HepG2 (cell line): ENCODE measurements around the gene CHTF8. TPM values are rescaled to one million over a fixed set of nuclear protein-coding genes. Genes with fewer than 3 reads are reported as not detected.

Source experiments
- ATAC-seq: fragments of 200-7000 bp; cut with Tn5 transposase; 3 replicates; pipeline ENCODE4 v1.9.1; 2020; ENCODE audit warnings: mild to moderate bottlenecking, moderate library complexity
- BruUV-seq: library from RNA; stranded (reverse); fragments of 400-500 nt; replicated peaks from 2 replicates; lab custom pipeline; 2021; lab: Mats Ljungman, UMichigan
- CTCF ChIA-PET: fragments of 300-600 bp; formaldehyde crosslinking; extraction: SDS; loops from one replicate; lab custom pipeline; 2021; ENCODE audit warnings: low total read pairs, inconsistent platforms, low intra/inter-chr PET ratio; lab: Yijun Ruan, JAX
- POLR2A ChIA-PET: fragments of 350-600 bp; sonication (Branson Sonifier 250); formaldehyde crosslinking; loops from one replicate; lab custom pipeline; 2020; ENCODE audit warnings: antibody characterized with exemption, inconsistent platforms; lab: Yijun Ruan, JAX
- DNase-seq: peaks from one replicate; pipeline ENCODE4 v3.0.0-alpha.2; 2015; ENCODE audit warnings: low spot score
- FAIRE-seq: peaks from 3 replicates; lab custom pipeline; 2011; peaks lifted over from hg19 to GRCh38; lab: Jason Lieb, UNC
- H2AFZ ChIP-seq: one replicate; pipeline ENCODE4 v1.6.1; 2011; ENCODE audit warnings: low read length, inconsistent platforms
- H3K27ac ChIP-seq: fragments of 300-600 bp; 3 replicates; pipeline ENCODE4 v1.8.0; 2011; ENCODE audit warnings: mixed run types, mild to moderate bottlenecking, mixed read lengths, low read length, inconsistent platforms; ENCODE audit not compliant: insufficient read depth; ENCODE audit errors: extremely low read length
- H3K27me3 ChIP-seq, 2 experiments: fragments of 200-600 bp in 1 of 2; 2 replicates in 1 of 2; 3 replicates in 1 of 2; pipeline versions ENCODE4 v1.6.0 to v1.8.0; 2011; ENCODE audit warnings: low read length in 2 of 2, mild to moderate bottlenecking in 2 of 2, moderate library complexity in 2 of 2, inconsistent platforms in 1 of 2; ENCODE audit not compliant: insufficient read depth in 2 of 2, control insufficient read depth in 1 of 2
- H3K36me3 ChIP-seq, 2 experiments: fragments of 200-600 bp in 1 of 2; replicated peaks in 1 of 2; 2 replicates in 1 of 2; 3 replicates in 1 of 2; pipeline versions ENCODE4 v1.5.1 to v1.8.0; 2011; ENCODE audit warnings: low read length in 2 of 2, inconsistent platforms in 1 of 2; ENCODE audit not compliant: insufficient read depth in 2 of 2, control insufficient read depth in 1 of 2
- H3K4me1 ChIP-seq: 2 replicates; pipeline ENCODE4 v1.5.1; 2012; ENCODE audit warnings: low read length, inconsistent platforms; ENCODE audit not compliant: insufficient read depth
- H3K4me2 ChIP-seq: 2 replicates; pipeline ENCODE4 v1.6.0; 2011; ENCODE audit warnings: low read depth, low read length, inconsistent platforms
- H3K4me3 ChIP-seq, 3 experiments: fragments of 200-600 bp in 1 of 3; sonication (generic), shearing (Covaris generic) in 1 of 3; replicated peaks in 1 of 3; 2 replicates each; pipeline ENCODE4 v1.5.1; 2011 to 2016; ENCODE audit warnings: low read length in 3 of 3, inconsistent platforms in 2 of 3, low read depth in 2 of 3, mild to moderate bottlenecking in 2 of 3, control low read depth in 1 of 3, mixed read lengths in 1 of 3; ENCODE audit not compliant: insufficient read depth in 1 of 3
- H3K79me2 ChIP-seq: one replicate; pipeline ENCODE4 v1.6.1; 2011; ENCODE audit warnings: low read length, inconsistent platforms; ENCODE audit not compliant: insufficient read depth
- H3K9ac ChIP-seq: 2 replicates; pipeline ENCODE4 v1.6.0; 2011; ENCODE audit warnings: mild to moderate bottlenecking, low read depth, low read length, inconsistent platforms; ENCODE audit not compliant: insufficient read depth
- H3K9me3 ChIP-seq: 2 replicates; pipeline ENCODE4 v1.5.1; 2012; ENCODE audit warnings: mild to moderate bottlenecking, low read length
- H4K20me1 ChIP-seq: 2 replicates; pipeline ENCODE4 v1.6.0; 2011; ENCODE audit warnings: inconsistent platforms, mild to moderate bottlenecking, low read length, moderate library complexity; ENCODE audit not compliant: insufficient read depth
- CBX2 ChIP-seq, 2 experiments: fragments of 200-600 bp in 1 of 2; sonication (generic); formaldehyde crosslinking in 1 of 2; IDR thresholded peaks; 2 replicates each; pipeline versions ENCODE4 v1.7.0 to v1.8.1; 2018 to 2022; ENCODE audit warnings: low read depth in 2 of 2, low read length in 1 of 2, mild to moderate bottlenecking in 1 of 2, missing genetic modification reagents in 1 of 2
- CBX5 ChIP-seq: sonication (generic); formaldehyde crosslinking; IDR thresholded peaks from 2 replicates; pipeline ENCODE4 v1.4.0; 2020; ENCODE audit warnings: missing genetic modification reagents, borderline replicate concordance
- FOXA3 ChIP-seq: IDR thresholded peaks from 2 replicates; pipeline ENCODE4 v1.6.1; 2016; ENCODE audit warnings: missing genetic modification reagents, missing compliant biosample characterization
- FOXC1 ChIP-seq: sonication (generic); formaldehyde crosslinking; IDR thresholded peaks from 2 replicates; pipeline ENCODE4 v1.8.0; 2022; ENCODE audit warnings: mild to moderate bottlenecking, missing genetic modification reagents, borderline replicate concordance
- FOXJ3 ChIP-seq: sonication (generic); formaldehyde crosslinking; IDR thresholded peaks from 2 replicates; pipeline ENCODE4 v1.4.0; 2020; ENCODE audit warnings: missing genetic modification reagents, mild to moderate bottlenecking, borderline replicate concordance
- GRHL1 ChIP-seq: sonication (generic); formaldehyde crosslinking; conservative IDR thresholded peaks from 2 replicates; pipeline ENCODE4 v1.8.0; 2022; ENCODE audit warnings: missing genetic modification reagents
- KLF16 ChIP-seq, 2 experiments: sonication (generic) in 1 of 2; formaldehyde crosslinking in 1 of 2; IDR thresholded peaks; 2 replicates each; pipeline versions ENCODE4 v1.6.1 to v1.8.0; 2016 to 2023; ENCODE audit warnings: missing genetic modification reagents in 2 of 2, missing compliant biosample characterization in 1 of 2
- NFYB ChIP-seq: sonication (generic); formaldehyde crosslinking; IDR thresholded peaks from 2 replicates; pipeline ENCODE4 v1.4.0; 2020; ENCODE audit warnings: missing genetic modification reagents
- NONO ChIP-seq, 2 experiments: fragments of 450-650 bp in 1 of 2; sonication (generic) in 1 of 2; formaldehyde crosslinking in 1 of 2; IDR thresholded peaks in 1 of 2; conservative IDR thresholded peaks in 1 of 2; 2 replicates each; pipeline versions ENCODE4 v1.6.1 to v1.8.0; 2017 to 2022; ENCODE audit warnings: mild to moderate bottlenecking in 1 of 2, missing genetic modification reagents in 1 of 2, moderate library complexity in 1 of 2
- NR2F2 ChIP-seq: IDR thresholded peaks from 2 replicates; pipeline ENCODE4 v1.6.1; 2012; ENCODE audit warnings: low read depth, inconsistent platforms, borderline replicate concordance
- TEAD2 ChIP-seq: sonication (generic); formaldehyde crosslinking; IDR thresholded peaks from 2 replicates; pipeline ENCODE4 v1.9.0; 2021; ENCODE audit warnings: missing genetic modification reagents
- TRAFD1 ChIP-seq: sonication (generic); formaldehyde crosslinking; IDR thresholded peaks from 2 replicates; pipeline ENCODE4 v1.5.1; 2020; ENCODE audit warnings: missing genetic modification reagents, mild to moderate bottlenecking, borderline replicate concordance
- ZMYM3 ChIP-seq: sonication (generic); formaldehyde crosslinking; IDR thresholded peaks from 2 replicates; pipeline ENCODE4 v1.5.1; 2020; ENCODE audit warnings: mild to moderate bottlenecking, missing genetic modification reagents
- ZNF124 ChIP-seq: sonication (generic); formaldehyde crosslinking; IDR thresholded peaks from 2 replicates; pipeline ENCODE4 v1.4.0; 2020; ENCODE audit warnings: missing genetic modification reagents
- ZNF460 ChIP-seq: sonication (generic); formaldehyde crosslinking; IDR thresholded peaks from 2 replicates; pipeline ENCODE4 v1.5.1; 2020; ENCODE audit warnings: missing genetic modification reagents, mild to moderate bottlenecking, borderline replicate concordance
- ZNF570 ChIP-seq: sonication (generic); formaldehyde crosslinking; IDR thresholded peaks from 2 replicates; pipeline ENCODE4 v1.4.0; 2020; ENCODE audit warnings: mild to moderate bottlenecking, missing genetic modification reagents, borderline replicate concordance
- ZNF660 ChIP-seq: sonication (generic); formaldehyde crosslinking; IDR thresholded peaks from 2 replicates; pipeline ENCODE4 v1.5.1; 2020; ENCODE audit warnings: mild to moderate bottlenecking, low read depth, missing genetic modification reagents, borderline replicate concordance
- ZNF747 ChIP-seq: sonication (generic); formaldehyde crosslinking; IDR thresholded peaks from 2 replicates; pipeline ENCODE4 v1.8.1; 2023; ENCODE audit warnings: missing genetic modification reagents, mild to moderate bottlenecking, borderline replicate concordance
- ZSCAN20 ChIP-seq: sonication (generic); formaldehyde crosslinking; IDR thresholded peaks from 2 replicates; pipeline ENCODE4 v1.4.0; 2020; ENCODE audit warnings: missing genetic modification reagents, mild to moderate bottlenecking, borderline replicate concordance
- WGBS: methylation state at CpG from one replicate; pipeline ENCODE4 v1.1.6; 2017; ENCODE audit warnings: low lambda C conversion rate; 5-methylcytosine and 5-hydroxymethylcytosine counted together
- in situ Hi-C: cut with HindIII; loops from 2 replicates; pipeline ENCODE4 v1.10.0; 2017; ENCODE audit warnings: low pct_unique_long_range_greater_than_20kb; ENCODE audit not compliant: extremely low pct_ligation_motif_present
- intact Hi-C: fragments of 100-400 bp; cut with micrococcal nuclease; formaldehyde crosslinking; loops from one replicate; pipeline ENCODE4 v1.10.0; 2022; ENCODE audit not compliant: unreplicated experiment
- polyA plus RNA-seq, 8 experiments: library from polyadenylated mRNA; depleted of rRNA in 3 of 8; stranded (reverse) in 7 of 8; unstranded in 1 of 8; fragments of >200 nt; fragmentation: Illumina TruSeq in 4 of 8; extraction: Trizol in 4 of 8; gene quantifications; 2 replicates each; pipeline versions ENCODE4 v1.2.1 to v1.2.3, GENCODE V29; 2011 to 2016; ENCODE audit warnings: low read depth in 4 of 8, missing spikeins in 1 of 8, mixed read lengths in 1 of 8; ENCODE audit not compliant: insufficient read depth in 1 of 8
- total RNA-seq, 5 experiments: library from RNA; depleted of rRNA; stranded (reverse); fragments of >200 nt; fragmentation: Illumina TruSeq; extraction: Trizol; gene quantifications; 2 replicates each; pipeline ENCODE4 v1.2.3, GENCODE V29; 2016; ENCODE audit warnings: low read depth in 1 of 5

Gene CHTF8
- total and polyA plus RNA-seq, 2 of the 13 experiments (the other 11 are each of a cell fraction or from before 2014, with no cell fraction given), result 37.2 to 67.5 TPM

- in situ Hi-C loops, result no loop called here
- Histone ChIP-seq H3K4me3 (peak overlapping the region; percentile 87 to 98 (median 91)), H3K27me3 (no peaks in the 10 kb centered on the region; a peak in 1 of 5 replicates), H3K4me2 (peak overlapping the region; percentile 83), H3K9me3 (no peaks in the 10 kb centered on the region), H3K9ac (peak overlapping the region; percentile 99), H3K4me1 (peaks cover 50% of the 10 kb centered on the region), H3K36me3 (peaks cover under 1 to 22% of the 10 kb centered on the region in 2 experiments; a peak in 4 of 5 replicates), H3K27ac (peak overlapping the region; percentile 97), H4K20me1 (0 out of 2 replicates have a peak, but pooled peaks cover 3% of the 10 kb centered on the region), H3K79me2 (peaks cover 71% of the 10 kb centered on the region), H2AFZ (no peak overlapping the region)
- DNase-seq (peak; percentile 79), FAIRE-seq (no peak), ATAC-seq (peak; percentile 76)
- intact Hi-C loops, result loop anchor here (10.0 kb wide), 1 partner anchor 607 kb away; no protein-coding TSS in a partner anchor
- CTCF ChIA-PET, result no interaction called here
- POLR2A ChIA-PET, result interaction anchor here (0.6 to 1.6 kb wide), 6 partner anchors 18 to 288 kb away, joined by 3 to 11 read pairs (median 3); partner anchors contain the start of gene SNTB2
- no TSS peak for BruUV-seq
- 2% methylated on average over 53 of the region's 53 CpGs for WGBS
- TF ChIP-seq CBX5 (CRISPR knock-in tag) (0 out of 2 replicates have a peak, but pooled peaks have one; percentile 33), GRHL1 (CRISPR knock-in tag) (no peak), NFYB (CRISPR knock-in tag) (no peak), ZMYM3 (CRISPR knock-in tag) (no peak), ZNF660 (CRISPR knock-in tag) (no peak), FOXC1 (CRISPR knock-in tag) (no peak), NONO (IDR thresholded peaks at IDR 0.05) (no peak), NONO (CRISPR knock-in tag; conservative IDR thresholded peaks at IDR 0.05) (0 out of 2 replicates have a peak, but pooled peaks have one; percentile 43), ZNF460 (CRISPR knock-in tag) (no peak), KLF16 (CRISPR knock-in tag; IDR thresholded peaks at IDR 0.05) (no peak), FOXJ3 (CRISPR knock-in tag) (no peak), NR2F2 (0 out of 2 replicates have a peak, but pooled peaks have one; percentile 8), FOXA3 (CRISPR knock-in tag) (no peak), ZNF747 (CRISPR knock-in tag) (0 out of 2 replicates have a peak, but pooled peaks have one; percentile 13), ZSCAN20 (CRISPR knock-in tag) (no peak), CBX2 (IDR thresholded peaks at IDR 0.05; ENCODE audit: low read depth, low read length) (no peak), CBX2 (CRISPR knock-in tag; IDR thresholded peaks at IDR 0.05; ENCODE audit: low read depth) (no peak; the same call in 1 of the 2 replicates), TEAD2 (CRISPR knock-in tag) (no peak), TRAFD1 (no peak), ZNF124 (CRISPR knock-in tag) (no peak), ZNF570 (CRISPR knock-in tag) (no peak)
These were observed 457 bp downstream of the CHTF8 start for GRCh38 chr16:69131839-69132423.
